B cell (primary cell): ENCODE measurements around the gene NGLY1. TPM values are rescaled to one million over a fixed set of nuclear protein-coding genes. Genes with fewer than 3 reads are reported as not detected.

Source experiments
- ATAC-seq: fragments of 200-7000 bp; cut with Tn5 transposase; one replicate; pipeline ENCODE4 v1.10.0; 2021; ENCODE audit warnings: low read depth, mild to moderate bottlenecking, moderate number of reproducible peaks, moderate library complexity
- CTCF ChIA-PET: fragments of 350-600 bp; sonication (Branson Sonifier 250); formaldehyde crosslinking; loops from one replicate; lab custom pipeline; 2021; ENCODE audit warnings: antibody characterized with exemption, inconsistent platforms; lab: Charles Lee
- POLR2A ChIA-PET: fragments of 350-600 bp; sonication (Branson Sonifier 250); formaldehyde crosslinking; loops from one replicate; lab custom pipeline; 2021; ENCODE audit warnings: antibody characterized with exemption; lab: Charles Lee
- DNase-seq: peaks from one replicate; pipeline ENCODE4 v3.0.0; 2013
- H2AFZ ChIP-seq: 2 replicates; pipeline ENCODE4 v1.6.1; 2012; ENCODE audit warnings: mild to moderate bottlenecking, low read depth, low read length; ENCODE audit not compliant: insufficient read depth, poor library complexity, severe bottlenecking
- H3K27ac ChIP-seq, 2 donors: 1 replicate in 1 of 2; 2 replicates in 1 of 2; pipeline ENCODE4 v1.5.1; 2012 to 2013; ENCODE audit warnings: low read length in 2 of 2, mild to moderate bottlenecking in 2 of 2, moderate library complexity in 1 of 2
- H3K27me3 ChIP-seq, 4 experiments: fragments of 200-600 bp in 1 of 4; sonication (generic) in 1 of 4; replicated peaks in 1 of 4; 1 replicate in 2 of 4; 2 replicates in 2 of 4; pipeline versions ENCODE4 v1.6.1 to v1.7.0; 2013 to 2016; ENCODE audit warnings: low read length in 3 of 4, mild to moderate bottlenecking in 2 of 4, mixed read lengths in 1 of 4, moderate library complexity in 1 of 4; ENCODE audit not compliant: insufficient read depth in 4 of 4, control insufficient read depth in 3 of 4; ENCODE audit errors: control extremely low read depth in 1 of 4
- H3K36me3 ChIP-seq, 2 experiments: replicated peaks in 1 of 2; 1 replicate in 1 of 2; 2 replicates in 1 of 2; pipeline versions ENCODE4 v1.6.1 to v1.7.1; 2013; ENCODE audit warnings: low read length in 1 of 2; ENCODE audit not compliant: insufficient read depth in 2 of 2, control insufficient read depth in 1 of 2; ENCODE audit errors: control extremely low read depth in 1 of 2, extremely low read depth in 1 of 2
- H3K4me1 ChIP-seq, 2 donors: fragments of 200-600 bp in 1 of 2; sonication (generic) in 1 of 2; 1 replicate in 1 of 2; 2 replicates in 1 of 2; pipeline versions ENCODE4 v1.5.1 to v1.6.1; 2013 to 2017; ENCODE audit warnings: low read length in 2 of 2; ENCODE audit not compliant: control insufficient read depth in 2 of 2, insufficient read depth in 2 of 2
- H3K4me2 ChIP-seq: replicated peaks from 2 replicates; pipeline ENCODE3; 2012; ENCODE audit warnings: mild to moderate bottlenecking, low read depth, low read length; ENCODE audit not compliant: poor library complexity, severe bottlenecking
- H3K4me3 ChIP-seq, 5 experiments: fragments of 200-600 bp in 1 of 5; sonication (generic) in 1 of 5; 1 replicate in 3 of 5; 2 replicates in 2 of 5; pipeline versions ENCODE4 v1.5.1 to v1.7.0; 2011 to 2016; ENCODE audit warnings: low read length in 4 of 5, mild to moderate bottlenecking in 4 of 5, low read depth in 2 of 5, control low read depth in 1 of 5, moderate library complexity in 1 of 5; ENCODE audit not compliant: insufficient read depth in 1 of 5; ENCODE audit errors: control extremely low read depth in 1 of 5, extremely low read depth in 1 of 5
- H3K79me2 ChIP-seq: fragments of 200-600 bp; sonication (generic); one replicate; pipeline ENCODE4 v1.6.0; 2016; ENCODE audit warnings: low read length; ENCODE audit not compliant: control insufficient read depth, insufficient read depth
- H3K9ac ChIP-seq: fragments of 200-600 bp; sonication (generic); 2 replicates; pipeline ENCODE4 v1.6.1; 2017; ENCODE audit warnings: mild to moderate bottlenecking, low read length, moderate library complexity
- H3K9me3 ChIP-seq, 3 donors: one replicate each; pipeline versions ENCODE4 v1.6.1 to v1.7.1; 2013; ENCODE audit warnings: low read length in 2 of 3; ENCODE audit not compliant: control insufficient read depth in 2 of 3, insufficient read depth in 1 of 3; ENCODE audit errors: control extremely low read depth in 1 of 3
- H4K20me1 ChIP-seq: 2 replicates; pipeline ENCODE4 v1.6.0; 2012; ENCODE audit warnings: mild to moderate bottlenecking, low read length; ENCODE audit not compliant: insufficient read depth, control insufficient read depth, poor library complexity, severe bottlenecking
- H3K27ac Mint-ChIP-seq: one replicate; pipeline ENCODE4 v1.8.0; 2021; ENCODE audit warnings: mixed read lengths
- H3K27me3 Mint-ChIP-seq: one replicate; pipeline ENCODE4 v1.8.0; 2021; ENCODE audit warnings: mixed read lengths
- H3K4me1 Mint-ChIP-seq: one replicate; pipeline ENCODE4 v1.8.0; 2021; ENCODE audit warnings: mixed read lengths
- H3K4me3 Mint-ChIP-seq: one replicate; pipeline ENCODE4 v1.8.0; 2021; ENCODE audit warnings: mixed read lengths
- H3K9me3 Mint-ChIP-seq: one replicate; pipeline ENCODE4 v1.8.0; 2022; ENCODE audit warnings: mixed read lengths; ENCODE audit not compliant: insufficient read depth
- CTCF ChIP-seq: fragments of 200-600 bp; IDR thresholded peaks from one replicate; pipeline ENCODE4 v1.8.0; 2022; ENCODE audit warnings: antibody characterized with exemption, mild to moderate bottlenecking
- EZH2 ChIP-seq: IDR thresholded peaks from 2 replicates; pipeline ENCODE4 v1.6.1; 2012; ENCODE audit warnings: borderline replicate concordance, low read depth, mild to moderate bottlenecking, moderate library complexity, low read length; ENCODE audit not compliant: insufficient read depth, poor library complexity, severe bottlenecking
- WGBS: methylation state at CpG from one replicate; pipeline ENCODE4 v1.1.5; 2013; ENCODE audit warnings: missing lambda C conversion rate; ENCODE audit not compliant: insufficient coverage; 5-methylcytosine and 5-hydroxymethylcytosine counted together
- intact Hi-C: fragments of 100-400 bp; cut with micrococcal nuclease; formaldehyde crosslinking; loops from one replicate; pipeline ENCODE4 v1.10.0; 2022
- polyA plus RNA-seq: library from polyadenylated mRNA; depleted of rRNA; stranded (reverse); fragments of >200 nt; gene quantifications from 2 replicates; pipeline ENCODE4 v1.2.3, GENCODE V29; 2012
- total RNA-seq, 2 donors: library from RNA; stranded (reverse); fragments of 120-200 nt in 1 of 2; gene quantifications; 1 replicate in 1 of 2; 2 replicates in 1 of 2; pipeline versions ENCODE4 v1.2.3 to v1.2.4, GENCODE V29; 2013 to 2022

Gene NGLY1
- total and polyA plus RNA-seq, 2 donors (not counting 1 experiment from before 2014, with no cell fraction given): 24.2 to 145 TPM

GRCh38 chr3:25785826-25786225 lies 2.6 kb upstream of the NGLY1 start:
- intact Hi-C loops: loop anchor here (10.0 kb wide), 2 partner anchors 1699 to 1831 kb away; partner anchors contain the start of gene SLC4A7
- Histone ChIP-seq H3K9ac (no peak overlapping the region), H3K4me2 (no peak overlapping the region), H3K36me3 (no peaks in the 10 kb centered on the region), H4K20me1 (peaks cover 16% of the 10 kb centered on the region), H3K4me3 (no peak overlapping the region), H3K9me3 (no peaks in the 10 kb centered on the region), H3K79me2 (peaks cover 20% of the 10 kb centered on the region), H3K4me1 (peaks cover 33 to 35% of the 10 kb centered on the region in 2 donors), H2AFZ (no peak overlapping the region), H3K27ac (no peak overlapping the region), H3K27me3 (no peaks in the 10 kb centered on the region)
- DNase-seq (no peak), ATAC-seq (no peak)
- ChIA-PET POLR2A (interaction anchor here (0.7 kb wide), 1 partner anchor 1926 kb away, joined by 3 read pairs; no protein-coding TSS in a partner anchor), CTCF (no interaction called here)
- Mint-ChIP-seq H3K4me3 (no peak overlapping the region), H3K4me1 (peaks cover 54% of the 10 kb centered on the region), H3K27ac (no peak overlapping the region), H3K9me3 (no peaks in the 10 kb centered on the region), H3K27me3 (no peaks in the 10 kb centered on the region)
- WGBS: 100% methylated on average over 1 of the region's 3 CpGs
- TF ChIP-seq CTCF (no peak), EZH2 (no peak)

GRCh38 chr3:25784971-25785370 lies 1.7 kb upstream of the NGLY1 start:
- DNase-seq: no peak
- H3K27ac Mint-ChIP-seq: no peak overlapping the region
- Histone ChIP-seq H4K20me1 (peaks cover 25% of the 10 kb centered on the region), H3K27me3 (no peaks in the 10 kb centered on the region), H3K27ac (no peak overlapping the region), H3K9ac (no peak overlapping the region), H3K79me2 (peaks cover 28% of the 10 kb centered on the region), H3K4me2 (no peak overlapping the region), H3K36me3 (no peaks in the 10 kb centered on the region), H3K9me3 (no peaks in the 10 kb centered on the region), H2AFZ (no peak overlapping the region), H3K4me1 (peaks cover 36% of the 10 kb centered on the region in 2 donors), H3K4me3 (no peak overlapping the region)
- H3K4me1 Mint-ChIP-seq: peaks cover 54% of the 10 kb centered on the region
- intact Hi-C loops: loop anchor here (5.0 to 10.0 kb wide), 3 partner anchors 138 to 1830 kb away; partner anchors contain the start of gene SLC4A7
- POLR2A ChIA-PET: no interaction called here
- no peaks in the 10 kb centered on the region for H3K27me3 Mint-ChIP-seq
- no peaks in the 10 kb centered on the region for H3K9me3 Mint-ChIP-seq
- ATAC-seq: no peak
- CTCF ChIA-PET: interaction anchor here (0.7 kb wide), 1 partner anchor 858 kb away, joined by 3 read pairs; no protein-coding TSS in a partner anchor
- TF ChIP-seq EZH2 (no peak), CTCF (no peak)
- no CpG with 5 or more reads among the region's 1 CpG for WGBS
- peak overlapping the region; percentile 89 for H3K4me3 Mint-ChIP-seq
